ENCODE results near the gene CXCL16.
"Not testable (repeated sequence)": the region's sequence is repeated elsewhere in the genome, so short reads cannot be mapped to it uniquely, and the experiment has no call there.

CXCL16 gene

DNA sequence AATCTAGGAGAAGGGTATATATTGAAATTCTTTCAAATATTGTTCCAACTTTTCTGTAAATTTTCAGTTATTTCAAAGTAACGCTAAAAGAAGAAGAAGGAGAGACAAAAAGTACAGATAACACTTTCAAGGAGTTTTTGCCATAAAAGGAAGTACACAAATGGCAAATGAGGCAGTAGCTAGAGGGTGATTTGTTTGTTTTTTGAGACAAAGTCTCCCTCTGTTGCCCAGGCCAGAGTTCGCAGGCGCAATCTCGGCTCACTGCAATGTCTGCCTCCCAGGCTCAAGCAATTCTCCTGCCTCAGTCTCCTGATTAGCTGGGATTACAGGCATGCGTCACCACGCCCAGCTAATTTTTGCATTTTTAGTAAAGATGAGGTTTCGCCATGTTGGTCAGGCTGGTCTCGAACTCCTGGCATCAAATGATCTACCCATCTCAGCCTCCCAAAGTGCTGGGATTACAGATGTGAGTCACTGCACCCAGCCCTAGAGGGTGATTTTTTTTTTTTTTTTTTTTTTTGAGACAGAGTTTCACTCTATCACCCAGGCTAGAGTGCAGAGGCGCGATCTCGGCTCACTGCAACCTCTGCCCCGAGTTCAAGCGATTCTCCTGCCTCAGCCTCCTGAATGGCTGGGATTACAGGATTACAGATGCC is 40.2 kb downstream of the CXCL16 start:
- not testable (repeated sequence) for DNase-seq (ENCODE audit: low read depth in 2 of 2)

DNA sequence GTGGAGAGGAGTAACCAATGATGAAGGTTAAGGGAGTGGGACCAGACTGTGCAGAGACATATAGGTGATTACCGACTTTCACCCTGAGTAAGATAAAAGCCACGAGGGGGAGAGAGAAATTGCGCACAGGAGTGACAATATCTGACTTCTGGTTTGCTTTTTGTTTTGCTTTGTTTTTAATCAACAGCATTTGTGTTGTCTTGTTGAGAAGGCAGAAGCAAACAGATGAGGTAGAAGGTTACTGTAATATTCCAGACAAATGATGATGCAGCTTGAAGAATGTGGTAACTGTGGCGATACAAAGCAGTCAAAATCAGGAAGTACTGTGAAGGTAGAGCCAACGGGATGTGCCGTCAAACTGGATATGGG is 43.3 kb downstream of the CXCL16 start:
- DNase-seq (ENCODE audit: low read depth in 2 of 2): no peak

DNA sequence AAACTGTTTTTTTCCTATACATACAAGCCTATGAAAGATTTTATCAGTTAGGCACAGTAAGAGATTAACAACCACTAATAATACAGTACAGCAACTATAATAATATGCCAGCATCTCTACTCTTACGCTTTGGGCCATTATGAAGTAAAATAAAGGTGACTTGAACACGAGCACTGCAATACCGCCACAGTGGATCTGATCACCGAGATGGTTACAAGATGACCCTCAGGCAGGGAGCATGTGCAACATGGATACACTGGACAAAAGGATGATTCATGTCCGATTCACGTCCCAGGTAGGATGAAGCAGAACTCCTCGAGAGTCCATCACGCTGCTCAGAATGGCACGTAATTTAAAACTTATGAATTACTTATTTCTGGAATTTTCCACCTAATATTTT is 46.3 kb downstream of the CXCL16 start:
- no peak for DNase-seq (ENCODE audit: low read depth in 2 of 2)

DNA sequence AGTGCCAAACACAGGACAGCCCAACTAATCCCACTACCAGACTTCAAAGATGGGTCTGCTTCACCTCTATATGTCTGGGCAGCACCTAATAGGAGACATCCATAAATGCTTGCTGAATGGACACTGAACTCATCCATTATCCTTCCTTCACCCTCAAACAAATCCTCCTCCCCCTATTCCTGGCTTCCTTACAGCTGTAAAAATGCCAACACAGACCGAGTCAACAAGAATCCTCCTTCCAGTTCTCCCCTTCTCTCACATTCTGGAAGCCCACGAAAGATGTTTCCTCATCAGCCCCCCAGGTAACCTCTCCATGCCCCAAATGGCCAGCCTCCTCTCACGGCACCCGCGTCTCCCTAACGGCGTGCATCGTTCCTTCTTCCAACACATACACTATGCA is 48.0 kb downstream of the CXCL16 start:
- no peak for DNase-seq (ENCODE audit: low read depth in 2 of 2)

DNA sequence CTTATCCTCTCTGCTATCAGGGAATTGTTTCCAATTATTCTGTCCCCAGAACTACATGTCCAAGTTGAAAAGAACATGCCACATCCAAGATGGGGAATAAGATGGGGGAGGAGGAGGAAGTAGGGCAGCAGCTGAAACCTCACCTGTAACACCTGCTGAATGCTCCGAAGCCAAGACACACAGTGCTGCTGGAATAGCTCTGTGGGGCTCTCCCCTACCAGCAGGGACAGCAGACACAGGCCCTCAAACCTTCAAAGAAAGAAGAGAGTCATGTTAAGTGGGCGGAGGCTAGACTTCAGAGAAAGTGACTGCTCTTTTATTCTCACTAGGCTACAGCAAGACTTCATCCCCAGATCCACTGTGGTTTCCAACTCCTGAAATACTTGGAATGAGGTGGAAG is 49.0 kb downstream of the CXCL16 start:
- DNase-seq (ENCODE audit: low read depth in 2 of 2): no peak

DNA sequence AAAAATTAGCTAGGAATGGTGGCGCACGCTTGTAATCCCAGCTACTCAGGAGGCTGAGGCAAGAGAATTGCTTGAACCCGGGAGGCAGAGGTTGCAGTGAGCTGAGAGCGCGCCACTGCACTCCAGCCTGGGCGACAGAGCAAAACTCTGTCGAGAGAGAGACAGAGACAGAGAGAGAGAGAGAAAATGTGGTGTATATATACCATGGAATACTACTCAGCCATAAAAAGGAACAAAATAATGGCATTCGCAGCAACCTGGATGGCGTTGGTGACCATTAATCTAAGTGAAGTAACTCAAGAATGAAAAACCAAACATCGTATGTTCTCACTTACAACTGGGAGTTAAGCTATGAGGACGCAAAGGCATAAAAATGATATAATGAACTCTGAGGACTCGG is 49.9 kb downstream of the CXCL16 start:
- DNase-seq (ENCODE audit: low read depth in 2 of 2): not testable (repeated sequence)

DNA sequence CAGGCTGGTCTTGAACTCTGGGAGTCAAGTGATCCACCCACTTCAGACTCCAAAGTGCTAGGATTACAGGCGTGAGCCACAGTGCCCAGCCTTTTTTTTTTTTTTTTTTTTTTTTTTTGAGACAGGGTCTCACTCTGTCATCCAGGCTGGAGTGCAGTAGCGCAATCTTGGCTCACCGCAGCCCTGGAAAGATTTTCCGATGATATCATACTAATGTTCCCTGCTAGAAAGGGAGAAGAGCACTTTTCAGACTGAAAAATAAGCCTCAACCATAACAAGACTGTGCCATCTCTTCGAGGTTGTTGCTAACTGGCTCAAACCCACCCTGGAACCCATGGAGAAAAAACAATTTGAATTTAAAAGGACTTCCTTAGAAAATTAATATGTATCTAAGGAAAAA is 56.0 kb downstream of the CXCL16 start:
- not testable (repeated sequence) for DNase-seq (ENCODE audit: low read depth in 2 of 2)

Measured in stimulated activated CD8-positive, alpha-beta memory T cell treated with anti-CD3 and anti-CD28 coated beads, Interleukin-15, amount 100 ng/mL, for 4 hours (primary cell).